HG03095 (cell line): Measurements from ENCODE around the gene PLA2G6.

Source experiments
- ATAC-seq: cut with Tn5 transposase; IDR thresholded peaks from one replicate; pipeline ENCODE4 v1.9.1; 2021; ENCODE audit warnings: moderate library complexity; ENCODE audit not compliant: unreplicated experiment

Gene PLA2G6

GRCh38 chr22:38112381-38112780 lies 69.2 kb downstream of the PLA2G6 start:
- no peak for ATAC-seq

GRCh38 chr22:38111925-38112355 lies 69.7 kb downstream of the PLA2G6 start:
- no peak for ATAC-seq

GRCh38 chr22:38110863-38111852 lies 70.5 kb downstream of the PLA2G6 start:
- ATAC-seq = no peak

- ATAC-seq = no peak
Measured at GRCh38 chr22:38110008-38110862, 71.4 kb downstream of the PLA2G6 start, which contains the start of gene BAIAP2L2. BAIAP2L2 (minus strand) TSS chr22:38110684; CDS start chr22:38110525, 159 bp downstream.

- no peak for ATAC-seq
Measured at GRCh38 chr22:38109371-38110001, 72.1 kb downstream of the PLA2G6 start.

- no peak for ATAC-seq
Measured at GRCh38 chr22:38108561-38109319, 72.9 kb downstream of the PLA2G6 start.

- no peak for ATAC-seq
Measured at GRCh38 chr22:38107692-38108515, 73.7 kb downstream of the PLA2G6 start.

GRCh38 chr22:38106814-38107578 lies 74.6 kb downstream of the PLA2G6 start:
- no peak for ATAC-seq

GRCh38 chr22:38104084-38104483 lies 77.5 kb downstream of the PLA2G6 start:
- ATAC-seq = no peak

GRCh38 chr22:38103641-38104040 lies 78.0 kb downstream of the PLA2G6 start:
- ATAC-seq = no peak

- no peak for ATAC-seq
Measured at GRCh38 chr22:38098410-38099249, 83.0 kb downstream of the PLA2G6 start.

GRCh38 chr22:38097557-38098409 lies 83.8 kb downstream of the PLA2G6 start:
- no peak for ATAC-seq

- ATAC-seq = no peak
Measured at GRCh38 chr22:38097058-38097457, 84.6 kb downstream of the PLA2G6 start.

GRCh38 chr22:38089474-38089851 lies 92.2 kb downstream of the PLA2G6 start:
- no peak for ATAC-seq

GRCh38 chr22:38088629-38089473 lies 92.8 kb downstream of the PLA2G6 start:
- ATAC-seq = no peak

- no peak for ATAC-seq
Measured at GRCh38 chr22:38087855-38088254, 93.8 kb downstream of the PLA2G6 start.
